ENCODE measurements around the gene NAGLU. TPM values are rescaled to one million over a fixed set of nuclear protein-coding genes. Genes with fewer than 3 reads are reported as not detected.

NAGLU gene
- total and polyA plus RNA-seq, 2 of the 13 experiments (the other 11 are each of a cell fraction or from before 2014, with no cell fraction given): 28.2 to 40.1 TPM

GRCh38 chr17:42564815-42565522 is 28.9 kb downstream of the NAGLU start (continued):
- TF ChIP-seq ZKSCAN8 (CRISPR knock-in tag; IDR thresholded peaks at IDR 0.05; ENCODE audit: borderline replicate concordance): peak; percentile 68; the same call in 1 of the 2 replicates
- TF ChIP-seq GATA4 (IDR thresholded peaks at IDR 0.05; ENCODE audit: borderline replicate concordance, low read depth): no peak
- peak; percentile 89 for TF ChIP-seq SMAD3 (CRISPR knock-in tag; IDR thresholded peaks at IDR 0.05)
- TF ChIP-seq MIER2 (CRISPR knock-in tag; IDR thresholded peaks at IDR 0.05): peak; percentile 39; the same call in 1 of the 2 replicates
- peak; percentile 46; the same call in 1 of the 2 replicates for TF ChIP-seq PATZ1 (CRISPR knock-in tag; IDR thresholded peaks at IDR 0.05)
- 0 out of 2 replicates have a peak, but pooled peaks have one; percentile 51 for TF ChIP-seq ZNF335 (CRISPR knock-in tag; IDR thresholded peaks at IDR 0.05)
- TF ChIP-seq NKX3-1 (CRISPR knock-in tag; IDR thresholded peaks at IDR 0.05): no peak
- TF ChIP-seq ZMYM3 (CRISPR knock-in tag; IDR thresholded peaks at IDR 0.05): 0 out of 2 replicates have a peak, but pooled peaks have one; percentile 26
- peak; percentile 85 for TF ChIP-seq RXRB (CRISPR knock-in tag; IDR thresholded peaks at IDR 0.05; ENCODE audit: borderline replicate concordance)
- TF ChIP-seq PHF20 (CRISPR knock-in tag; IDR thresholded peaks at IDR 0.05): peak; percentile 43; the same call in 1 of the 2 replicates
- peak; percentile 45 for TF ChIP-seq GMEB1 (CRISPR knock-in tag; IDR thresholded peaks at IDR 0.05; ENCODE audit: borderline replicate concordance)
- TF ChIP-seq HDAC6 (IDR thresholded peaks at IDR 0.05; ENCODE audit: low read depth, low read length): no peak
- TF ChIP-seq GTF3A (CRISPR knock-in tag; conservative IDR thresholded peaks at IDR 0.05): no peak
- no peak for TF ChIP-seq FUBP1 (CRISPR knock-in tag; IDR thresholded peaks at IDR 0.05; ENCODE audit: borderline replicate concordance)
- no peak for TF ChIP-seq ATF7 (IDR thresholded peaks at IDR 0.05)
- TF ChIP-seq ATF7 (CRISPR knock-in tag; IDR thresholded peaks at IDR 0.05): no peak
- no peak for TF ChIP-seq GPBP1L1 (CRISPR knock-in tag; IDR thresholded peaks at IDR 0.05)
- TF ChIP-seq ZNF503 (CRISPR knock-in tag; IDR thresholded peaks at IDR 0.05): no peak
- no peak for TF ChIP-seq ZNF484 (CRISPR knock-in tag; IDR thresholded peaks at IDR 0.05; ENCODE audit: borderline replicate concordance, low read depth)
- 0 out of 2 replicates have a peak, but pooled peaks have one; percentile 43 for TF ChIP-seq KDM3A (CRISPR knock-in tag; IDR thresholded peaks at IDR 0.05; ENCODE audit: low read depth)
- peak; percentile 68; the same call in 1 of the 2 replicates for TF ChIP-seq ZFP90 (CRISPR knock-in tag; IDR thresholded peaks at IDR 0.05; ENCODE audit: borderline replicate concordance)

Measured in HepG2 (cell line).